HG03520 (cell line): ENCODE results near the gene WNK2.

Experiments used
- ATAC-seq: cut with Tn5 transposase; IDR thresholded peaks from one replicate; pipeline ENCODE4 v1.9.1; 2021; ENCODE audit warnings: mild to moderate bottlenecking, moderate library complexity; ENCODE audit not compliant: unreplicated experiment

The WNK2 gene

DNA sequence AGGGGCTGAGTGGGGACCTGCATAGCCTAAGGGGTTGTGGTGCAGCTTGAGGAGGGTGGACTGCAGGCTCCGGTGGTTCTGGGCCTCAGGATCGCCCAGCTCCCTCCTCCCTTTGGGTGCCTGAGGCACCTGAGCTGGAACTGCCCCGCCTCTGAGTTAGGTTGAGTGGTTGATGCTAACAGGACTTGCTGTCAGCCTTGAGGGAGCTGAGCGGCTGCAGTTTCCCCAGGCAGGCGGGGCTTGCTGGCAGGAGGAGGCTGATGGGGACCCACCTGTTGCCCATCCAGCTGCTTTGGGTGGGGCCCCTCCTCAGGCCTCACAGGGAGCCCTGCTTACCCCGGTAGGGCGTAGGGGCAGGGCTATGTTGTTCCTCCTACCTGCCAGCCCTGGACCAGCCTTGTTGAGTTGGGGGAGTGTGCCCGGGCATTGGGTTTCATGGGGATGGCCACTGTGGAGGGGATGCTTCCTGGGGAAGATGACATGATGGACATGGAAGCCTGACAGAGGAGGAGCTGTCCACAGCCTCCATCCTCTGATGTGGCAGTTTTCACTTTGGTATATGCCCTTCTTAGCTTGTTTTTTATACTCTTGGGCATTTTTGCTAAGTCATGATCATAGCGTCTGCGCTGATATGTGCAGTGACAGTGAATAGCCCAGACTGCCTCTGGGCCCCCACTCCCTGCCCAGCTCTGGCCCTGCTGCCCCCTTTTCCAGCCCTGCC, 14.3 kb downstream of the WNK2 start:
- ATAC-seq = no peak

DNA sequence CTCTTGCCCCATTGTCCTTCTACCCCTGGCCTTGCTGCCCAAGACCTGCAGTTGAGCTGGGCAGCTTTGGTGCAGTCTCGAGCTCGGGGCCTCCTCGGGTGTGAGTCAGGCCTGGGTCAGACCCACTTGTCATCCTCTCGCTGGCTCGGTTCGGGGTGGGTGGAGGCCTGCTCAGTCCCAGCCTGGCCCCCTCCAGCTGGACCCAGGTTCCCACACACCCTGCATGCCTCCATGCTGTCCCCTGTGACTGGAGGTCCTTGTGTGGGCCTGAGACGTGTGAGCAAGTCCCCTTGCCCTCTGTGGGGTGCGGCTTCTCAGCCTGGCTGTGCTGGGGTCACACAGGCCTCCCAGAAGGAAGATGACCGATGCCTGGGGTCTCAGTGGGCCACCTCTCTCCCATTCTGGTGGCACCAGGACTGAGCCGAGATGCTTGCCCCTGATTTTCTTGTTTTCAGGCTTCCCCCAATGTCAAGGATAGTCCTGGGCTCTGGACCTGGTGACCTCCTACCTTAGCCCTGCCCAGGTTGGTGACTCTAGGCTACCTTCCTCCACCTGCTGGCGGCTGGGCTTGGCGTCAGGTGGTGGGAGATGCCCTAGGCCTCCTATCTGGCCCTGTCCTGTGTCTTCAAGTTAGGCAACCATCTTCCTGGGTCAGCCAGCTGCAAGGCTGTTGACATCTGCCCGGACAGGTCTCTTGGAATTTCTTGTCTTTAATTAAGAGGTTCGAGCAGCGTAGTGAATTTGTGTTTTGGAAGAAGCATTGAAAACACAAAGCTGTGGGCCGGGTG, 15.1 kb downstream of the WNK2 start:
- ATAC-seq = no peak

DNA sequence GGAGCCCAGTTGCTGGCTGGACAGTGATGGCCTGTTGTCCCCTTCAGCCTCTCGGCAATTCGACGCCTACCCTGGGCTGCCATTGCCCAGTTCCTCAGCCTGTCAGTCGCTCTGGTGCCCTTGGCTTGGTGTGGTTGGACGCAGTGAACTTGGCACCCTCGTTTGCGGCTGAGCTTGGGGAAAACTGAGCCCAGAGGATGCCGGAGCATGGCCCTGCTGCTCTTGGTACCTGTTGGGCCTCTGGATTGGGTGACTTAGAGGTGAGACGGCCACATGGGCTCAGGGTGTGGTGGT, 16.5 kb downstream of the WNK2 start:
- ATAC-seq = no peak

DNA sequence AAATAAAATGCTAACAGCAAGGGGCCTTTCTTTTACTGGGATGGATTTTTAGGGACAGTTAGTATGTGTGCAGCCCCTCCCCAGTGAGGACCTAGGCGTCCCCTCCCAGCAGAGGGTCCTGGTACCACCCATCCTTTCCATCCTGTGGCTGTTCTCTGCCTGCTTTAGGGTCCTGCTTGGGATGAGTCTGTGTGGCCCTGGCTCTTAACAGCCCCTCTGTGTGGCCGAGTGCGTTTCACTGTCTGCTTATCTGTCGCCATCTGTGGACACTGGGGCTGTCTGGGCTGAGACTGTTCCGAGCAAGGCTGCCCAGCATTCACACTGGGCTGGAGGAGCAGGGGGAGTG, 17.0 kb downstream of the WNK2 start:
- no peak for ATAC-seq

DNA sequence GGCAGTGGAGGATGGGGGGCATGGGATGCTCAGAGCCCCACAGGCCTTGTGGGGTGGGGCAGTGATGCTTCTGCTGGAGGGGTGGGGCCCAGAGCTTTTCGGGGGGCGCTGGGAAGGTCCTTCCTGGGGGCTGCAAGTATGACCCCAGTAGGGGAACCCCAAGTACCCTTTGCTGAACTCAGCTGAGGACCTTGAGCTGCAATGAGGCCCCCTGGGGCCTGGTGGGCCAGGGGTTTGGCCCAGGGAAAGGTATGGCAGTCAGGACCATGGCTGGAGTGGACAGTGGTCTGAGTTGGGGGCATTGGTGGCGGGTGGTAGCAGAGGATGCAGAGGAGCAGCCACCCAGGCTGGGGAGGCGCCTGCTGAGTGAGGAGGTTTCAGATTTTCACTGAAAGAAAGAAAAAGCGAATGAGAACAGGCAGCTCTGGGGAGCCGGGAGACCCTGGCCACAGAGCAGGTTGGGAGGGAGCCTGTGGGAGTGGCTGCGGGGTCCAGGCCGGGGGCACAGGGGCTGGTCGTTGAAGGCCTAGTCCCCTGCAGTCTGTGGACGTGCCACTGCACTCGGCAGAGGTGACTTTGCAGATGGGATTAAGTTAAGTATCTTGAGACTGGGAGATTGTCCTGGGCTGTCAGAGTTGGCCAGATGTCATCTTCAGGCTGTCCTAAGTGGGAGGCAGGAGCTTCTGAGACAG, 19.2 kb downstream of the WNK2 start:
- ATAC-seq = no peak

DNA sequence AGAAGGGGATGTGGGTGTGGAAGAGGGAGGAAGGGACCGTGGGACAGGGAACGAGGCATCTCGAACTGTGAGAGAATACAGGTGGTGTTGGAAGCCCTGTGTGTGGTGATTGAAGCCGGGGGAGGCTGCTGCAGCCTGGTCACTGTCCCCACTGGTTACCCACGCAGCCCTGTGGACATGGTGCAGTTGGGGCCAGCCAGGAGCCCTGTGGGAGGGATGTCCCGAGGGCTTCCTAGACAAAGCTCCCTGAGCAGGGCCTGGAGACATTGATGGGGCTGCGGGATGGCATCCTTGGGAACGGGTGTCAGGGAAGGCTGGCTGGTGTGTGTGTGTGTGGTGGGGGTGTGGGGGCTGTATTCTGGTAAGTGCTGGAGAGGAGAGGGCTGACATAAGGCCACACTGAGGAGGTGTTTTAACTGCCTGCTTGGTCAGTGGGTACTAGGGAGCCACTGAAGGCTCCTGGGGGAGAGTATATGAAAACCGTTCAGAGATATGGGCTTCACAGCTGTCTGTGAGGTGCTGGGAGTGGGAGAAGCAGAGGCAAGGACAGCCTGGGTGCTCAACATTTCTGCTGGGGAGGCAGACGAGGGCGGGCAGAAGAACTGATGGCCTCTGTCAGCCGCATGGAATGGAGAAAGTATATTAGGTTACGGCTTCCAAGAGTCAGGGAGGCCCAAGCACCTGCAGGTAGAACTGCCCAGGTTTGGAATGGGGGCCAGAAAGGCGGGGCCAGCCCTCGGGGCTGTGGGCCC, 20.0 kb downstream of the WNK2 start:
- ATAC-seq = no peak

DNA sequence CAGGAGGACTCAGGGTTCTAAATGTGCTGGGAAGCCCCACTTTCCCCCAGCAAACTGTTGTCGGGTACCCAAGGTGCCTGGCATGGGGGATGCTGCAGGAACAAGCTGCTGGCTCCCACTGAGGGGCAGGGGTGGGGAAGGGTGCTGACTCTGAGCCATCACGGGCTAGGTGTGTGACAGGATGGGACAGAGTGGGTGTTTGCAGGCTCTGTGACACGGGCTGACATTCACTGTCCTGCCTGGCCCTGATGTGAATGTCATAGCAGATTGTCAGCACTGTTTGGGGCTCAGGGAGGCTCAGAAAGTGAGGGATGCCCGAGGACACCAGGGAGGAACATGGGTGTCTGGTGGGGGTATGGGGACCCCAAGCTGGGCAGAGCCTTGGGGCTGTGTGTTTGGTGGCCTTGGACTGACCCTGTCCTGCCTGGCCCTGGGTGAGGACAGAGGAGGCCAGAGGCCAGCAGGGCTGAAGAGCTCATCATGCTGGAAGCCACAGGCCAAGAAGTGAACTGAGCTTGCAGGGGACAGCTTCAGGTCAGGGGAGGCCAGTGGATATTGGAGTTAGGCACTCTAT, 20.6 kb downstream of the WNK2 start:
- no peak for ATAC-seq

DNA sequence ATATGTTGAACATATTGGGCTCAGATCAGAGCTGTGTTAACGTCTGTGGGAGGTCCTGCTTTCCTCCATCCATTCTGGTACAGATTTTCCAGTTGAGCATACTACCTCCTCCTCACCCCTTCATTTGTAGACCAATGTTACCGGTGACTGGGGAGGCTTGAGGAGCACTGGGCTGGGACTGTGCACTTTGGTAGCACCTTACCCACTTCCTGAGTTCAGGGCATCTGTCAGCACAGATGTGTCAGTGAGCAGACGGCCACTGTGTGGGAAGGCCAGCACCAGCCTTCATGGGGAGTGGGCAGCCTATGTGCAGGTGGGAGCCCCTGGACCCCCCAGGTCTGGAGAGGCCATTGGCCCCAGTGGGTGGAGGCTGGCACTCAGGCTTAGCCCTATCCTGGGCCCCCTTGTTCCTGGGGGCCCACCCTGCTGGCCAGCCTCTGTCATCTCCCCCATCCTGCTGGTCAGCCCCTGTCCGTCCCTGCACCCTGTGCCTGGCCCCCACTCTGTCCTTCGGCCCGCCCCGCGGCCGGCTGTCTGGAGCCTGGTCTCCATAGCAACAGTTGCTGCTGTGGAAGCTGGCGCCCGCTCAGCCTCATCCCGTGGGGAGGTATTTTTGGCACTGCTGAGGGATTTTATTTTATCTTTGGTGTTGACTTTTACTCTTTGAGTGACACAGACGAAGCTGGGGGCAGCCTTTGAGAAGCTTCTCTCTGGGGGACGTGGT, 21.3 kb downstream of the WNK2 start:
- no peak for ATAC-seq

GRCh38 chr9:93205896-93206575, 22.1 kb downstream of the WNK2 start:
- no peak for ATAC-seq

- ATAC-seq = no peak
Observed at GRCh38 chr9:93206576-93207155, 22.7 kb downstream of the WNK2 start.

DNA sequence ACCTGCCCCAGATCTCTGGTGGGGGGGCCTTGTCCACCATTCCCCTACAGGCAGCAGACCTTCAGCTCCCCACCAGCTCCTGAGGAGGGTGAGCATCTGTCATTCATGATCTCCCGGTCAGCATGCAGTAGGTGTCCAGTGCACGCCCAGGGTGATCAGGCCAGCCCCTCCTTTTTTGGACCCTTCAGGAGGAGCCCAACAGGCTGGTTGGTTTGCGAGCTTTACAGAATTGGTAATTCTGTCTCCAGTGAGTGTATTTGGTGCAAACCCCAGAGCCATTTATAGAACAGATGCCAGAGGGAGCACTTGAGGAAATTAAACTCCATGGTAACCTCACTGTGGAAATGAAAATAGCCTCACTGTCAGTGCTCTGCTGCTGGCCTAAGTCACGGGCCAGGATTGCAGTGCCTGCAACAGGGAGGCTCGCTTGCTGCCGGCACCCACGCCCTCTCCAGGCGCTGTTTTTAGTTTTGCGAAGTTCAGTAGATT, 23.4 kb downstream of the WNK2 start:
- ATAC-seq = no peak

GRCh38 chr9:93207860-93208734, 24.2 kb downstream of the WNK2 start:
- no peak for ATAC-seq

- no peak for ATAC-seq
Observed at GRCh38 chr9:93209097-93209496, 25.2 kb downstream of the WNK2 start.

DNA sequence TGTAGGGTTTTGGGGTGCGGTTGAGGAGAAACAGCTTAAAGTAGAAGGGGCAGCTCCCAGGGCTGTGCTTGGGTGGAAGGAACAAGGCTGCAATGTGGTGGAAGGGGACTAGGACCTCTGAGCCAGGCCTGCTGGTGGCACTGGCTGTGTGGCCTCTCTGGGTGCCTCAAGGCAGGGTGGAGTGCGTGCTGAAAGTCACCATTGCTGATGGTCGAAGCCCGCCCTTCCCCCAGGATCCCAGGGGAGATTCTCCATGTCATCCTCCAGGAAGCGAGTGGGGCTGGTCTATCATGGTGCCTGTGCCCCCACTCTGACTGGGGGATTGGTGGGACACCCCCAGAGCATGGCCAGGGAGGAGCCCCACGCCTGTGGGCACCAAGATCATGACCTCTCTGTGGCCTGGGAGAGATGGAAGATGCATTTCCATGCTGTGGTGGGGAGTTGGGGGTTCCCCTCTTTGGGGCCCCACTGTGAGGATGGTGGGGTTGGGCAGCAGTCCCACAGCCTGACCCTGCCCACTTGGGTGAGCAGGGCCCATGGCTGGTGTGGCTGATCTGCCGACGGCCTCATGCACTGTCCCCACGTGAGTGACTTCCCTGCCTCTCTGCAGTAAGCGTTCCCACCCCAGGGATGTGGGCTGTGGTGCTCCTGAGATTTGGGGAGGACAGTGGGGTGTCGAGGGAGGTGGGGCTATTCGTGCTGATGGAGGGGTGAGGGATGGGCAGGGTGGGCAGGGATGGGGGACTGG, 25.8 kb downstream of the WNK2 start:
- no peak for ATAC-seq

GRCh38 chr9:93210324-93210973, 26.5 kb downstream of the WNK2 start:
- no peak for ATAC-seq

DNA sequence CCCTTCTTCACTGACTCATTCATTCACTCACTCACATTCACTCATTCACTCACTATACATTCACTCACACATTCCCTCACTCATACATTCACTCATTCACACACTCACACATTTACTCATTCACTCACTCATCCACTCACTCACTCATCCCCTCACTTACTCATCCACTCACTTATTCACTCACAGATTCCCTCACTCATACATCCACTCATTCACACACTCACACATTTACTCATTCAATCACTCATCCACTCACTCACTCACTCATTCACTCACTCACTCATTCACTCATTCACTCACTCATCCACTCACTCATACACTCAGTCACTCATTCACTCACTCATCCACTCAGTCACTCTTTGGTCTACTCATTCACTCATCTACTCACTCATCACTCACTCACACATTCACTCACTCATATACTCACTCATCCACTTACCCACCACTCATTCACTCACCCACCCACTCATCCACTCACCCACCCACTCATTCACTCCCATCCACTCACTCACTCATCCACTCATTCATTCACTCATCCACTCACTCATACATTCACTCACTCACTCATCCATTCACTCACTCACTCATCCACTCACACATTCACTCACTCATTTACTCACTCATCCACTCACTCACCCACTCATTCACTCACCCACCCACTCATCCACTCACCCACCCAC, 27.2 kb downstream of the WNK2 start:
- no peak for ATAC-seq

- ATAC-seq = no peak
Observed at GRCh38 chr9:93211654-93212001, 27.7 kb downstream of the WNK2 start.
